AG04449 (cell line): Measurements from ENCODE around the gene MALSU1.

Source experiments
- CTCF ChIA-PET: fragments of 350-600 bp; formaldehyde crosslinking; extraction: SDS; loops from one replicate; lab custom pipeline; 2021; ENCODE audit warnings: antibody characterized with exemption; lab: Yijun Ruan, JAX
- POLR2A ChIA-PET: fragments of 400-600, 350-600 bp; formaldehyde crosslinking; extraction: SDS; loops from one replicate; lab custom pipeline; 2020; ENCODE audit warnings: antibody characterized with exemption, inconsistent platforms; lab: Yijun Ruan, JAX
- DNase-seq: peaks from one replicate; pipeline ENCODE4 v3.0.0-alpha.2; 2010; ENCODE audit warnings: low read depth, low spot score
- H3K4me3 ChIP-seq: 2 replicates; pipeline ENCODE4 v1.5.1; 2011; ENCODE audit warnings: low read depth, mild to moderate bottlenecking, control low read depth, low read length
- TF ChIP-seq, protein P1 (sequence below): IDR thresholded peaks from one replicate; pipeline ENCODE4 v1.5.1; 2011; ENCODE audit warnings: mild to moderate bottlenecking, moderate library complexity, low read length, control low read depth, inconsistent platforms; ENCODE audit not compliant: insufficient read depth; ENCODE audit errors: missing control alignments

The MALSU1 gene

DNA sequence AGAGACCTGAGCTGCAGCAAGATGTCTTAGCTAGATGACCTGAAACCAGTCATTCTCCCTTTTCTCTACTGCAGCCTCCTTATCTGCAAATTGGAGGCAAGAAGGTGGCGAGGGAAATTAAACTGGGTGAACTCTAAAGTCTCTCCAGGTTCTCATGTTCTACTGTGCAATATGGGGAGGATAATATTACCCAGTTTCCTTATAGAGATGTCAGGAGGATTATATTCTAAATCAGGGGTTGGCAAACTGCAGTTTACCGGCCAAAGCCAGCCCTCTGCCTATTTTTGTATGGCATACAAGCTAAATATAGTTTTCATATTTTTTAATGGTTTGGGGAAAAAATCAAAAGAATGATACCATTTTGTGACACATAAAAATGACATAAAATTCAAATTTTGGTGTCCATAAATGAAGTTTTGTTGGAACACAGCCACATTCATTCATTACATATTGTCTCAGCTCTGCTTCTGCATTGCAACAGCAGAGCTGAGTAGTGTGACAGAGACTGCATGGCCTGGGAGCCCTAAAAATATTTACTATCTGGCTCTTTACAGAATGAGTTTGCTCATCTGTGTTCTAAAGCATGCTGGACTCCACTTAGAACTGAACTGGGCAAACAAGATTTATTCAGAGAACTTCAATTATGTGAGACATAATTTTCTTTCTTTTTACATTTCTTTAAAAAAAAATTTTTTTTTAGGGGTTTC, 19.2 kb upstream of the MALSU1 start:
- ChIA-PET CTCF (interaction anchor here (2.3 to 14.3 kb wide), 4 partner anchors 9 to 266 kb away, joined by 6 to 310 read pairs (median 14); no protein-coding TSS in a partner anchor), POLR2A (no interaction called here)
- TF ChIP-seq, protein P1, sequence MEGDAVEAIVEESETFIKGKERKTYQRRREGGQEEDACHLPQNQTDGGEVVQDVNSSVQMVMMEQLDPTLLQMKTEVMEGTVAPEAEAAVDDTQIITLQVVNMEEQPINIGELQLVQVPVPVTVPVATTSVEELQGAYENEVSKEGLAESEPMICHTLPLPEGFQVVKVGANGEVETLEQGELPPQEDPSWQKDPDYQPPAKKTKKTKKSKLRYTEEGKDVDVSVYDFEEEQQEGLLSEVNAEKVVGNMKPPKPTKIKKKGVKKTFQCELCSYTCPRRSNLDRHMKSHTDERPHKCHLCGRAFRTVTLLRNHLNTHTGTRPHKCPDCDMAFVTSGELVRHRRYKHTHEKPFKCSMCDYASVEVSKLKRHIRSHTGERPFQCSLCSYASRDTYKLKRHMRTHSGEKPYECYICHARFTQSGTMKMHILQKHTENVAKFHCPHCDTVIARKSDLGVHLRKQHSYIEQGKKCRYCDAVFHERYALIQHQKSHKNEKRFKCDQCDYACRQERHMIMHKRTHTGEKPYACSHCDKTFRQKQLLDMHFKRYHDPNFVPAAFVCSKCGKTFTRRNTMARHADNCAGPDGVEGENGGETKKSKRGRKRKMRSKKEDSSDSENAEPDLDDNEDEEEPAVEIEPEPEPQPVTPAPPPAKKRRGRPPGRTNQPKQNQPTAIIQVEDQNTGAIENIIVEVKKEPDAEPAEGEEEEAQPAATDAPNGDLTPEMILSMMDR: no peak
- no peak overlapping the region for H3K4me3 ChIP-seq
- DNase-seq: no peak

DNA sequence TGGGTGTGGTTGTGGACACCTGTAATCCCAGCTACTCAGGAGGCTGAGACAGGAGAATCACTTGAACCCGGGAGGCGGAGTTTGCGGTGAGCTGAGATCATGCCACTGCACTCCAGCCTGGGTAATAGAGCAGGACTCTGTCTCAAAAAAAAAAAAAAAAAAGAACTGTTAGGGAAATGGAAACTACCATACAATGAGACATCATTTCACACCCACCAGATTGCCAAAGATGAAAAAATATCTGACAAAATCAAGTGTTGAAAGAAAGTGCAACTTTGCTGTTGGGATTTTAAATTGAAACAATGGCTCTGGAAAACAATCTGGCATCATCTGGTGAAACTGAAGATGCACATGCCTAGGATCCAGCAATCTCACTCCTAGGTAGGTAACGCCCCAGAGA, 16.1 kb upstream of the MALSU1 start:
- no peak overlapping the region for H3K4me3 ChIP-seq
- DNase-seq: no peak
- TF ChIP-seq, protein P1: no peak
- ChIA-PET CTCF (interaction anchor here (1.1 to 2.9 kb wide), 4 partner anchors 10 to 725 kb away, joined by 3 to 13 read pairs (median 3); no protein-coding TSS in a partner anchor), POLR2A (no interaction called here)

DNA sequence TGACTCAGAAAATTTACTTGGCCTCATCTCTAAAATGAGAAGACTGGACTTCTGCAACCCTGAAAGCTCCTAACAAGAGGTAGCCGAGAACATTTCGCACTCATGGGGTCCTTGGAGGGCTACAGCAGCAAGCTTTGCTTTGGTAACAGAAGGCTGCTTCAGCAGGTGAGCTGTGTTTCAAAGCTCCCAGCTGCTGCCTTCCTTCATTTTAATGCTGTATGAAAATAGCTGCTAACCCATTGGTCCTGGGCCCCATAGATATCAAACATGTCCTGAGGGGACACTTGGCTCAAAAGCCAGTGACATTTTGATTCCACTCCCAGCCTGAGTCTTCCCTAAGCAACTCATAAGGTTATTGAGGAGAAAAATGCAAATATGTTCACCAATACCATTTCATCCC, 14.3 kb upstream of the MALSU1 start:
- no peak for DNase-seq
- no peak overlapping the region for H3K4me3 ChIP-seq
- POLR2A ChIA-PET: no interaction called here
- TF ChIP-seq, protein P1: no peak
- CTCF ChIA-PET: interaction anchor here (0.8 to 1.7 kb wide), 6 partner anchors 8 to 262 kb away, joined by 3 to 7 read pairs (median 3); no protein-coding TSS in a partner anchor

DNA sequence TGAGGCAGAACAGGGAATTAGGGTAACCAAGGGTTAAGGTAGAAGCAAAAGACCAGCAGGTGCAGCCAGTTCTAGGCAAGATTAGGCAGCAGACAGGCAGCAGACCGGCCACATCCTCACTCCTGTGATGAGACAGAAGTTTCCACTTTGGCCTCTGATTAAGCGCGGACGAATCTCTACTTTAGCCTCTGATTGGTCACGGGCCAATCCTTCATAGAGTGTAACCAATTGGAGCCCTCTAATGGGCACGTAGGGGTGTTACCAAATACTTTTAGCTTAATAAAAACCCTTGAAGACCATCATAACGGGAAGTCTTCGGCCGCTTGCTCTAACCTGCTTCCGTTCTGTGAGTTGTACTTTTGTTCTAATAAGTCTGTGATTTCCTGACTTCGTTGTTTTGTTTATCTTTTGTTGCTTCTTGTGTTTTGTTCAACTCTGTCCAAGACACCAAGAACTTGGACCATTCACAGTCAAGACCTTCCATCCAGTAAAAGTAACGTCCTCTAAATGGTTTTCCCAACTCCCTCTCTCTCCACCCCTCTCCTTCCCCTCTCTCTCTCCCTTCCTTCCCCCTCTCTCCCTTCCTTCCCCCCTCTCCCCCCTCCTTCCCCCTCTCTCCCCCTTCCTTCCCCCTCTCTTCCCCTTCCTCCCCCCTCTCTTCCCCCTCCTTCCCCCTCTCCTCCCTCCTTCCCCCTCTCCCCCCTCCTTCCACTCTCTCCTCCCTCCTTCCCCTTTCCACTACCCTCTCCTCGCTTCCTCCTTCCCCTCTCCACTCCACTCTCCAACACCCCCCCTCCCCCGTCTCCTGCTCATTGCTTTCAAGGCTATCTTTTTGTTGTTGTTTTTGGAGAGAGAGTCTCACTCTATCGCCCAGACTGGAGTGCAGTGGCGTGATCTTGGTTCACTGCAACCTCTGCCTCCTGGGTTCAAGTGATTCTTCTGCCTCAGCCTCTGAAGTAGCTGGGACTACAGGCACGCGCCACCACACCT, 13.2 kb upstream of the MALSU1 start:
- no peak for DNase-seq
- ChIA-PET CTCF (interaction anchor here (0.9 to 1.7 kb wide), 4 partner anchors 9 to 13 kb away, joined by 3 to 9 read pairs (median 6); no protein-coding TSS in a partner anchor), POLR2A (no interaction called here)
- TF ChIP-seq, protein P1: no peak
- H3K4me3 ChIP-seq: no peak overlapping the region

DNA sequence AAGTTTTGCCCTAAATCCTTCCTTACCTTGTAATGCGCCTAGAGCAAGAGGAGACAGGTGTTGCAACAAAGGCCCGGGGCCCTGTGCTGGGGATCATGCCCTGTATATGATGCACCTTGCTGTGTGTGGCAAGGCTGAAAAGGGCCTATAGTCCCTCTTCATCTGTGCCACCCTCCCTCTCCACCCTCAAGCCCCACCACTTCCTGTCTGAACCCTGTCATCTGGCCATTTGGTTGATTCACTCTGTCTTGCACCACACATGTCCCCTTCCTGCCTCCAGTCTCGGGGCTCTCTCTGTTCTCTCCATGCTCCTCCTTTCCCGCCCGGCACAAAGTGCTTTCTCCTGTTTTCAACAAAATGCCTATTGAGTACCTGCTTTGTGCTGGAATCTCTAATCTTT, 11.5 kb upstream of the MALSU1 start:
- CTCF ChIA-PET: interaction anchor here (1.1 to 1.4 kb wide), 3 partner anchors 9 to 16 kb away, joined by 3 to 5 read pairs (median 5); no protein-coding TSS in a partner anchor
- TF ChIP-seq, protein P1: no peak

More for the DNA sequence above, 11.5 kb upstream of the MALSU1 start:
- POLR2A ChIA-PET: no interaction called here
- no peak for DNase-seq
- H3K4me3 ChIP-seq: no peak overlapping the region
